Right lobe of liver (tissue), 4 donors: Measurements from ENCODE around the gene TMEM270.
"Not testable (repeated sequence)": the region's sequence is repeated elsewhere in the genome, so short reads cannot be mapped to it uniquely, and the experiment has no call there.

ENCODE experiments used
- POLR2A ChIP-seq: fragments of 450-650 bp; IDR thresholded peaks from one replicate; pipeline ENCODE4 v1.6.1; 2017; ENCODE audit warnings: antibody characterized with exemption, mild to moderate bottlenecking
- TF ChIP-seq, protein P1 (sequence below), 4 donors: fragments of 200-600 bp in 3 of 4; fragments of 450-650 bp in 1 of 4; IDR thresholded peaks; one replicate each; pipeline versions ENCODE4 v1.5.1 to v1.8.0; 2016 to 2022; ENCODE audit warnings: antibody characterized with exemption in 4 of 4, mild to moderate bottlenecking in 2 of 4
- donor health status: DM: no; HTN: no; CAD: no.
- donor health status: DM: no; HTN: no; CAD: no.
- donor health status: DM: no; HTN: yes; CAD: no.

DNA sequence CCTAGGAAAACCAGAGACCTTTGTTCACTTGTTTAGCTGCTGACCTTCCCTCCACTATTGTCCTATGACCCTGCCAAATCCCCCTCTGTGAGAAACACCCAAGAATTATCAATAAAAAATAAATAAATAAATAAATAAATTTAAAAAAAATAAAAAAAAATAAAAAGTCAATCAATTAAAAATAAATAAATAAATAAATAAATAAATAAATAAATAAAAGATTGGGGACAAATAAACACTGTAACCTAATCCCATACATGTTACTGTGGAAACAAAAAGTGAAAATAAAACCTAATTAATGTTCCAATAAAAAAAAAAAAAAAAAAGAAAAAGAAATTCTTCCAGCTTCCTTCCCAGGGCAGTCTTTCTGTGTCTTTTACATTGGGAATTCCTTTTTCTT lies 23.8 kb upstream of the TMEM270 start:
- TF ChIP-seq, protein P1, sequence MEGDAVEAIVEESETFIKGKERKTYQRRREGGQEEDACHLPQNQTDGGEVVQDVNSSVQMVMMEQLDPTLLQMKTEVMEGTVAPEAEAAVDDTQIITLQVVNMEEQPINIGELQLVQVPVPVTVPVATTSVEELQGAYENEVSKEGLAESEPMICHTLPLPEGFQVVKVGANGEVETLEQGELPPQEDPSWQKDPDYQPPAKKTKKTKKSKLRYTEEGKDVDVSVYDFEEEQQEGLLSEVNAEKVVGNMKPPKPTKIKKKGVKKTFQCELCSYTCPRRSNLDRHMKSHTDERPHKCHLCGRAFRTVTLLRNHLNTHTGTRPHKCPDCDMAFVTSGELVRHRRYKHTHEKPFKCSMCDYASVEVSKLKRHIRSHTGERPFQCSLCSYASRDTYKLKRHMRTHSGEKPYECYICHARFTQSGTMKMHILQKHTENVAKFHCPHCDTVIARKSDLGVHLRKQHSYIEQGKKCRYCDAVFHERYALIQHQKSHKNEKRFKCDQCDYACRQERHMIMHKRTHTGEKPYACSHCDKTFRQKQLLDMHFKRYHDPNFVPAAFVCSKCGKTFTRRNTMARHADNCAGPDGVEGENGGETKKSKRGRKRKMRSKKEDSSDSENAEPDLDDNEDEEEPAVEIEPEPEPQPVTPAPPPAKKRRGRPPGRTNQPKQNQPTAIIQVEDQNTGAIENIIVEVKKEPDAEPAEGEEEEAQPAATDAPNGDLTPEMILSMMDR (IDR thresholded peaks at IDR 0.05): not testable (repeated sequence)
- not testable (repeated sequence) for TF ChIP-seq POLR2A
